Measurements from ENCODE around the gene CFAP57.

CFAP57 gene

DNA sequence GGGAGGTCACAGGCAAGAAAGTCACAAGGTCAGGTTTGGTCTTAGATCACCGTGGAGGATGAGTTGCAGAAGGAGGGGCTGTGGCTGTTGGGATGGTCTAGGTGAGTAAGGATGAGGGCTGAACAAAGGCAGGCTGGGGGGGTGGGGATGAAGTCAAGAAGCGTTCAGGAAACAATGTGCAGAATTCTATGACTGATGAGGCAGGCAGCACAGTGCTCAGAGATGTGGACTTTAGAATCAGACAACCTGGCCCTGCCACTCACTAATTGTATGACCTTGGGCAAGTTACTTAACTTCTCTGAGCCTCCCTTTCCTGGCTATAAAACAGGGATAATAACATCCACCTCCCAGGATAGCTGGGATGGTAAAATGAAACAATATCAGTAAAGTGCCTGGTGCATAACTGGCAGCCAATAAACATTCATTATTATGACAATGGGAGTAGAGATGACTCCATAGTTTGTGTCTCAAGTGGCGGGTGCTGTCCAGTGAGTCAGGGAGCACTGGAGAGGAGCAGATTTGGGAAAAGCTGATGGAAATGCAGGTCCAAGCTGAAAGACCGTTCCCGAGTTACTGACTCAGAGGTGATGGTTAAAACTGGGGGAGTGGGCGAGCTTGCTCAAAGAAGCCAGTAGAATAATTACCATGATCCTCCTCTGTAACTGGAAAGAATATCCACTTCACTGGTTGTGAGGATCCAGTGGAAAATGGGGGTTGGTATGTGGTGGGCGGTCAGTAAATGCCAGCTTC, 130.8 kb downstream of the CFAP57 start:
- DNase-seq, result no peak

DNA sequence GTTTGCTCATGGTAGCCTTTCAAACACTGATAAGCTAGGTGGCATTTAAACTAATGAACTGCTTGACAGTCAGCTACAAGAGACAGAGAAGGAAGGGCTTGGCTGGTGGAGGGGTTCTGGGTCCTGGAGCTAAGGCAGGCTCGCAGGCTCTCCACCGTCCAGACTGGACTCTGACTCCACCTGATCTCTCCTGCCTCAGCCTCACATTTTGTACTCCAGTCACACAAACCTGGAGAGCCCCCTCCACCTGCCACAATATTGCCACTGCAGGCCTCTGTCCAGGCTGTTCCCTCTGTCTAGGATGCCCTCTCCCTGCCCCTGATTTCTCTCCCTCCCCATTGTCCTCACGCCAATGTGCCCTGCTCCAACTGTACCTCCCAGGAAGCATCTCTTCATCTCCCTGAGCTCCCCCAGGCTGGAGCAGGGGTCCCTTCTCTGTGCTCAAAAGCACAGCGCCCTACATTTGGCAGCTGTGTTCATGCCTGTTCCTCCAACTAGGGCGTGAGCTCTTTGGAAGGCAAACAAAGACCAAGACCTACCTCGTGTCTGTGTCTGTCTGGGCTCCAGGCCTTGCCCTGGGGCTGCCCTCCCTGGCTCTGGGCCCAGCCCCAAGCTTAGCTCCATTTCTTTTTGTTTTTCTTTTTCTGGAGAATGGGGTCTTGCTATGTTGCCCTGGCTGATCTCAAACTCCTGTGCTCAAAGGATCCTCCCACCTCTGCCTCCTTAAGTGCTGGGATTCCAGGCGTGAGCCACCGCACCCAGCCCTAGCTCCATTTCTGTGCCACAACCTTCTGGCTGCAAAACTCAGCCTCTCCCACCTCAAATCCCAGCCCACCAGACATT, 131.6 kb downstream of the CFAP57 start:
- DNase-seq, result no peak

All from NCI-H524 (cell line).